Neural progenitor cell (in vitro differentiated cells): ENCODE data around the gene ANKFY1. TPM values are rescaled to one million over a fixed set of nuclear protein-coding genes. Genes with fewer than 3 reads are reported as not detected.

Experiments used
- DNase-seq: peaks from one replicate; pipeline ENCODE4 v3.0.0-alpha.2; 2016; ENCODE audit warnings: low spot score
- H2AFZ ChIP-seq: fragments of 200-600 bp; sonication (generic); replicated peaks from 2 replicates; pipeline ENCODE4 v1.6.1; 2016; ENCODE audit warnings: antibody characterized with exemption
- H3F3A ChIP-seq: fragments of 200-600 bp; sonication (generic); 2 replicates; pipeline ENCODE4 v1.6.1; 2016; ENCODE audit warnings: antibody characterized with exemption, low read depth
- H3K27ac ChIP-seq: fragments of 200-600 bp; sonication (generic); 2 replicates; pipeline ENCODE4 v1.5.1; 2016; ENCODE audit warnings: mild to moderate bottlenecking
- H3K27me3 ChIP-seq: fragments of 200-600 bp; sonication (generic); 2 replicates; pipeline ENCODE4 v1.6.1; 2016; ENCODE audit warnings: mild to moderate bottlenecking, moderate library complexity
- H3K36me3 ChIP-seq: fragments of 200-600 bp; sonication (generic); 2 replicates; pipeline ENCODE4 v1.5.1; 2016
- H3K4me1 ChIP-seq: fragments of 200-600 bp; sonication (generic); 2 replicates; pipeline ENCODE4 v1.6.1; 2016; ENCODE audit warnings: mixed run types
- H3K4me2 ChIP-seq: fragments of 200-600 bp; sonication (generic); 2 replicates; pipeline ENCODE4 v1.6.1; 2016
- H3K4me3 ChIP-seq: fragments of 200-600 bp; sonication (generic); 2 replicates; pipeline ENCODE4 v1.5.1; 2016
- H3K79me2 ChIP-seq: fragments of 200-600 bp; sonication (generic); 2 replicates; pipeline ENCODE4 v1.6.1; 2016; ENCODE audit warnings: low read depth
- H3K9ac ChIP-seq: fragments of 200-600 bp; sonication (generic); 2 replicates; pipeline ENCODE4 v1.6.1; 2016
- H3K9me3 ChIP-seq: fragments of 200-600 bp; sonication (generic); 2 replicates; pipeline ENCODE4 v1.5.1; 2016; ENCODE audit warnings: low read depth
- H4K20me1 ChIP-seq: fragments of 200-600 bp; sonication (generic); 2 replicates; pipeline ENCODE4 v1.6.1; 2016; ENCODE audit warnings: low read depth
- H3K27ac Mint-ChIP-seq: 3 replicates; pipeline ENCODE4 v1.8.0; 2021; ENCODE audit warnings: mixed read lengths
- H3K27me3 Mint-ChIP-seq: 2 replicates; pipeline ENCODE4 v1.8.0; 2022; ENCODE audit warnings: low read depth, mild to moderate bottlenecking, inconsistent platforms, moderate library complexity, mixed read lengths; ENCODE audit not compliant: insufficient read depth
- H3K36me3 Mint-ChIP-seq: 3 replicates; pipeline ENCODE4 v1.8.0; 2021; ENCODE audit warnings: mixed read lengths
- H3K4me1 Mint-ChIP-seq: 3 replicates; pipeline ENCODE4 v1.8.0; 2021; ENCODE audit warnings: mixed read lengths
- H3K4me3 Mint-ChIP-seq: 3 replicates; pipeline ENCODE4 v1.8.0; 2021; ENCODE audit warnings: mild to moderate bottlenecking, moderate library complexity, mixed read lengths
- H3K9me3 Mint-ChIP-seq: 3 replicates; pipeline ENCODE4 v1.8.0; 2020; ENCODE audit warnings: mixed read lengths
- EZH2 ChIP-seq: fragments of 200-600 bp; sonication (generic); IDR thresholded peaks from 2 replicates; pipeline ENCODE4 v1.6.1; 2017; ENCODE audit warnings: antibody characterized with exemption, mild to moderate bottlenecking, moderate library complexity
- EZH2phosphoT487 ChIP-seq: fragments of 200-600 bp; sonication (generic); IDR thresholded peaks from 2 replicates; pipeline ENCODE4 v1.6.1; 2017; ENCODE audit warnings: antibody characterized with exemption
- total RNA-seq: library from RNA; depleted of rRNA; stranded (reverse); fragments of >200 nt; gene quantifications from 2 replicates; pipeline ENCODE4 v1.2.3, GENCODE V29; 2015; ENCODE audit warnings: low replicate concordance
- TF ChIP-seq, protein P1 (sequence below): fragments of 200-600 bp; sonication (generic); IDR thresholded peaks from 2 replicates; pipeline ENCODE4 v1.5.1; 2017; ENCODE audit warnings: antibody characterized with exemption, mild to moderate bottlenecking

Gene ANKFY1
- total RNA-seq, 1 donor from 2014 or later: 39.8 TPM

GRCh38 chr17:4232168-4232813 is 31.5 kb downstream of the ANKFY1 start:
- H3K4me2 ChIP-seq: no peak overlapping the region
- H3F3A ChIP-seq: no peaks in the 10 kb centered on the region
- H3K36me3 Mint-ChIP-seq: peaks cover 4% of the 10 kb centered on the region
- no peaks in the 10 kb centered on the region for H4K20me1 ChIP-seq
- no peaks in the 10 kb centered on the region for H3K27me3 ChIP-seq
- H3K9me3 ChIP-seq: no peaks in the 10 kb centered on the region
- no peak for DNase-seq
- no peak overlapping the region for H2AFZ ChIP-seq
- H3K4me1 Mint-ChIP-seq: no peaks in the 10 kb centered on the region
- H3K36me3 ChIP-seq: no peaks in the 10 kb centered on the region
- H3K9ac ChIP-seq: no peak overlapping the region
- no peaks in the 10 kb centered on the region for H3K27me3 Mint-ChIP-seq
- H3K27ac Mint-ChIP-seq: no peak overlapping the region
- TF ChIP-seq EZH2: no peak
- TF ChIP-seq EZH2phosphoT487: no peak
- TF ChIP-seq, protein P1, sequence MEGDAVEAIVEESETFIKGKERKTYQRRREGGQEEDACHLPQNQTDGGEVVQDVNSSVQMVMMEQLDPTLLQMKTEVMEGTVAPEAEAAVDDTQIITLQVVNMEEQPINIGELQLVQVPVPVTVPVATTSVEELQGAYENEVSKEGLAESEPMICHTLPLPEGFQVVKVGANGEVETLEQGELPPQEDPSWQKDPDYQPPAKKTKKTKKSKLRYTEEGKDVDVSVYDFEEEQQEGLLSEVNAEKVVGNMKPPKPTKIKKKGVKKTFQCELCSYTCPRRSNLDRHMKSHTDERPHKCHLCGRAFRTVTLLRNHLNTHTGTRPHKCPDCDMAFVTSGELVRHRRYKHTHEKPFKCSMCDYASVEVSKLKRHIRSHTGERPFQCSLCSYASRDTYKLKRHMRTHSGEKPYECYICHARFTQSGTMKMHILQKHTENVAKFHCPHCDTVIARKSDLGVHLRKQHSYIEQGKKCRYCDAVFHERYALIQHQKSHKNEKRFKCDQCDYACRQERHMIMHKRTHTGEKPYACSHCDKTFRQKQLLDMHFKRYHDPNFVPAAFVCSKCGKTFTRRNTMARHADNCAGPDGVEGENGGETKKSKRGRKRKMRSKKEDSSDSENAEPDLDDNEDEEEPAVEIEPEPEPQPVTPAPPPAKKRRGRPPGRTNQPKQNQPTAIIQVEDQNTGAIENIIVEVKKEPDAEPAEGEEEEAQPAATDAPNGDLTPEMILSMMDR: no peak
- no peak overlapping the region for H3K4me3 Mint-ChIP-seq
- H3K27ac ChIP-seq: no peak overlapping the region
- peaks cover 6% of the 10 kb centered on the region for H3K79me2 ChIP-seq
- no peaks in the 10 kb centered on the region for H3K4me1 ChIP-seq
- no peaks in the 10 kb centered on the region for H3K9me3 Mint-ChIP-seq
- H3K4me3 ChIP-seq: no peak overlapping the region

- peaks cover 6% of the 10 kb centered on the region for H3K36me3 Mint-ChIP-seq
- no peak overlapping the region for H3K4me3 Mint-ChIP-seq
- no peak for DNase-seq
- no peaks in the 10 kb centered on the region for H3K9me3 Mint-ChIP-seq
- no peak overlapping the region for H3K9ac ChIP-seq
- H2AFZ ChIP-seq: no peak overlapping the region
- no peaks in the 10 kb centered on the region for H3K27me3 Mint-ChIP-seq
- H4K20me1 ChIP-seq: no peaks in the 10 kb centered on the region
- H3K27ac Mint-ChIP-seq: no peak overlapping the region
- H3K36me3 ChIP-seq: no peaks in the 10 kb centered on the region
- H3K79me2 ChIP-seq: peaks cover 10% of the 10 kb centered on the region
- no peaks in the 10 kb centered on the region for H3K4me1 ChIP-seq
- no peaks in the 10 kb centered on the region for H3F3A ChIP-seq
- no peak overlapping the region for H3K4me2 ChIP-seq
- no peak overlapping the region for H3K4me3 ChIP-seq
- H3K27me3 ChIP-seq: no peaks in the 10 kb centered on the region
- no peak for TF ChIP-seq EZH2phosphoT487
- TF ChIP-seq EZH2: no peak
- TF ChIP-seq, protein P1: no peak
- H3K27ac ChIP-seq: no peak overlapping the region
- no peaks in the 10 kb centered on the region for H3K9me3 ChIP-seq
- H3K4me1 Mint-ChIP-seq: no peaks in the 10 kb centered on the region
Measured at GRCh38 chr17:4229627-4230541, 33.9 kb downstream of the ANKFY1 start.

- no peak for DNase-seq
- Mint-ChIP-seq H3K36me3 (peaks cover 18% of the 10 kb centered on the region), H3K27ac (no peak overlapping the region), H3K9me3 (no peaks in the 10 kb centered on the region), H3K4me3 (no peak overlapping the region), H3K4me1 (no peaks in the 10 kb centered on the region), H3K27me3 (peaks cover 2% of the 10 kb centered on the region)
- Histone ChIP-seq H3K27me3 (no peaks in the 10 kb centered on the region), H3K9ac (no peak overlapping the region), H3K36me3 (no peaks in the 10 kb centered on the region), H3K27ac (no peak overlapping the region), H3K4me1 (no peaks in the 10 kb centered on the region), H3K9me3 (no peaks in the 10 kb centered on the region), H2AFZ (no peak overlapping the region), H4K20me1 (no peaks in the 10 kb centered on the region), H3F3A (no peaks in the 10 kb centered on the region), H3K79me2 (peaks cover 2% of the 10 kb centered on the region), H3K4me3 (no peak overlapping the region), H3K4me2 (no peak overlapping the region)
- TF ChIP-seq EZH2phosphoT487 (no peak), EZH2 (no peak)
- TF ChIP-seq, protein P1: no peak
Measured at GRCh38 chr17:4221899-4222659, 41.7 kb downstream of the ANKFY1 start.
